DND-41 (cell line): Measurements from ENCODE around the gene MACROD2.

Source experiments
- CTCF ChIP-seq: IDR thresholded peaks from 2 replicates; pipeline ENCODE4 v1.5.1; 2012; ENCODE audit warnings: borderline replicate concordance, low read length, moderate library complexity, mild to moderate bottlenecking; ENCODE audit not compliant: poor library complexity, severe bottlenecking; ENCODE audit errors: extremely low read depth
- EZH2 ChIP-seq: IDR thresholded peaks from 3 replicates; pipeline ENCODE4 v1.6.1; 2012; ENCODE audit warnings: borderline replicate concordance, low read depth, mild to moderate bottlenecking, moderate library complexity, low read length, inconsistent platforms; ENCODE audit not compliant: severe bottlenecking

GRCh38 chr20:15703171-15703911, 1708.0 kb downstream of the MACROD2 start:
- TF ChIP-seq EZH2 (no peak), CTCF (no peak)
